ENCODE data around the gene C9orf40.

C9orf40 gene

GRCh38 chr9:74940600-74940999 is 12.1 kb downstream of the C9orf40 start:
- no peak for DNase-seq (ENCODE audit: low read depth, low spot score)

- no peak for DNase-seq (ENCODE audit: low read depth, low spot score)
These were observed 17.7 kb downstream of the C9orf40 start for GRCh38 chr9:74935008-74935407.

DNA sequence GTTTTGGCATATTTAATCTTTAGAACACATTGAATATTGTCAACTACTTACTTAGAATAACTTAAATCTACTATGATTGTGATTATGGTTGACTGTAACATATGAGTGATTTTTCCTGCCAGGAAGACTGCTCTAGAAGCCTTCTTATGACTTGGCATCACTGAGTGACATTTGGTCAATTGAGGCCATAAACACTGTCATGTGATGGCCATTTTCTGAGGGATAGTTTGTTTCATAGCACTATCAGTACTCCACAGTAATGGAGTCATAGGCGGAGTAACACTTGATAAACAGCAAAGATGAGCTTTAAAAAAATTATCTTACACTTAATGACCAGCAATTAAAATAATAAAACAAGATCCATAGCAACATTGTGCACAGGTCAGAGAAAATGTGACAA is 31.0 kb downstream of the C9orf40 start:
- DNase-seq (ENCODE audit: low read depth, low spot score), result no peak

DNA sequence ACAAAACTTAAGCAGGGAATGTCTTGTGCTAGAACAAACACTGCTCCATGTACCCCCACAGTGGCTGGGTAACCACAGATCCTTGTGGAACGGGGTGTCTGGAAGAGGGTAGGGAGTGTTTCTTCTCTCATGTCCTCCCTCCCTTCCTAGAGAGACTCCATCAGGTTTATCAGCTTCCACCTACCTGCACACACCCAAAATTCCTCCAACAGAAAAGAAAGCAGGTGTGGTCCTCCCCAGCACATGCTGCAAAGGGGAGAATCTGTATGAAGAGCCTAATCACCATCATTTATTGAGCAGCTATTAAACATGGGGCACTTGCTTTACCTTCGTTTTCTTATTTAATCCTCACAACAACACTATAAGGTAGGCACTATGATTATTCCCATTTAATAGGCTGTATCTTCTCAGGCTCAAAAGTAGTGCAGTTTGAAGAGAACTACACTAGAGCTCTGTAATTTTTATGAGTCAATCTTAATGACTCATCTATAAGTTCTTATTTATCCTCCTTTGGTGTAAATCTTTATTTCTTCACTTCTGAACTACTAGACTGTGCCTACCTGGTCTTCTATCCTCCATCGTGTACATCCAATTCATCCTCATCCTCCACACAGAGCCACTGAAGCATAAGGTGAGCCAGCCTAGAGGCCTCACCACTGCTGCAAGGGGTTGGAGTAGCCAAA is 31.6 kb downstream of the C9orf40 start:
- no peak for DNase-seq (ENCODE audit: low read depth, low spot score)

- no peak for DNase-seq (ENCODE audit: low read depth, low spot score)
These were observed 42.7 kb downstream of the C9orf40 start for GRCh38 chr9:74910036-74910435.

GRCh38 chr9:74908665-74909064 is 44.0 kb downstream of the C9orf40 start:
- DNase-seq (ENCODE audit: low read depth, low spot score), result no peak

GRCh38 chr9:74907085-74907484 is 45.6 kb downstream of the C9orf40 start:
- DNase-seq (ENCODE audit: low read depth, low spot score), result no peak

GRCh38 chr9:74901001-74901400 is 51.7 kb downstream of the C9orf40 start:
- no peak for DNase-seq (ENCODE audit: low read depth, low spot score)

Data from iPS DF 19.7 (cell line).